HL-60/S4 (cell line): ENCODE data around the gene GCNT1.
"Not testable (repeated sequence)": the region's sequence is repeated elsewhere in the genome, so short reads cannot be mapped to it uniquely, and the experiment has no call there.

Experiments used
- in situ Hi-C: fragments of 300-500 bp; cut with MboI; formaldehyde crosslinking; loops from 2 replicates; pipeline ENCODE4 v1.14.3; 2022; ENCODE audit warnings: low sequenced_read_pairs

The GCNT1 gene

DNA sequence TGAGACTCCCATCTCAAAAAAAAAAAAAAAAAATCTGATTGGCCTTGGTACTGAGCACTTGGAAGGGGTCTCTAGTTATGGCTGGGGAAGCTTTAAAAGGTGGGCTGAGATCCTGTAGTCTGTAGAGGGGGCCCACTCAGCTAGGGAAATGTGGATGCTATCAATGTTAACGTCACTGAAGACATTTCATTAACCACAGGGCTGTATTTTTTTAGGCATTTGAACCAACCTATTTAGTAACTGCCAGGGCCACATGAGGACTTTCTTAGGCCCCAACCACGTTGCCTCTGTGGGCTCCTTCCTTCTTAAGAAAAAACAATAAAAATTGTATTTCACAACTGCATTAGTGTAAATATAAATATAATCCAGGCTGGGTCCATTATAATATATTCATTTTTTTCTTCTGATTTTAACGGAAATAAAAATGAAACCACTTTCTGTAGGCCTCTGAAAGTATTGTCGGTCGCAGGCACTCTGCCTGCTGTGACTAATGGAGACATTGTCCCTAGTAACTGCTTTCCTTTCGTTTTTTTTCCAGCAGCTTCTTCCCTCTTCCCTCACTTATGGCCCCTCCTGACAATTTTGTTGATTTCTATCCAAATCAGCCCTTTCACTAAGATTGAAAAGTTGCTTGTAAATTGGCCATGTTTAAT lies 71.6 kb downstream of the GCNT1 start:
- in situ Hi-C loops = no loop called here

DNA sequence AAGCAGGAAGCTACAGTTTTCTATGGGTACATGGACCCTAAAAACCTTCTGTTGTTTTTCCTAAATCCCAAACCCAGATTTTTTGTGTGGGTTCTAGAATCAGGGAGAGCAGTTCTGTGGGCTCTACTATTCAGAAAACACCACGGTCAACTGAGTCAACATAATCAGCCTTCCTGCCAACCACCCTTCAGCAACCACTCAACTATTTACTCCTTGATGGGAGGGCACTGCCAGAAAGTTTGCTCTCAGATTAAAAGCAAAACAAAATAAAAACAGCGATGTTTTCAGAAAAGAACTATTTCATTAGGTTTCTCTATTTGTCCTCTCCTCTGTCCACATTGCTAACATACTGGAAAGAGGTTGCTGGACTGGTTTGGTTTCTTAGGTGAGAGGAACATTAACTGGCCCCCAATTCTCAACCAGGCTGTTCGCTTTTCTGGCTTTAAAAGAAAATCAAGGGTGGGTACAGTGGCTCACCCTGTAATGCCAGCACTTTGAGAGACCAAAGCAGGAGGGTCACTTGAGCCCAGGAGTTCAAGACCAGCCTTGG lies 72.3 kb downstream of the GCNT1 start:
- in situ Hi-C loops = no loop called here

DNA sequence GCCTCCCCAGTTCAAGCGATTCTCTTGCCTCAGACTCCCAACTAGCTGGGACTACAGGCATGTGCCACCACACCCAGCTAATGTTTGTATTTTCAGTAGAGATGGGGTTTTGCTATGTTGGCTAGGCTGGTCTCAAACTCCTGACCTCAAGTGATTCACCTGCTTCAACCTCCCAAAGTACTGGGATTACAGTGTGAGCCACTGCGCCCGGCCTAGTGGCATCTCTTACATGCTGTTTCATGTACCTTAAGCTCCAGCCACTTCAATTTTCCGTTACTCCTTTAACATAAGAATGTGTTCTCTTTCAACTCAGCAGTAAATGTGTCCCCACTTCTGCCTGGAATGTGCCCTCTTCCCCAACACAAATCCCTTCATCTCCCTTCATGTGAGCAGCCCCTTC lies 73.9 kb downstream of the GCNT1 start:
- in situ Hi-C loops = not testable (repeated sequence)

DNA sequence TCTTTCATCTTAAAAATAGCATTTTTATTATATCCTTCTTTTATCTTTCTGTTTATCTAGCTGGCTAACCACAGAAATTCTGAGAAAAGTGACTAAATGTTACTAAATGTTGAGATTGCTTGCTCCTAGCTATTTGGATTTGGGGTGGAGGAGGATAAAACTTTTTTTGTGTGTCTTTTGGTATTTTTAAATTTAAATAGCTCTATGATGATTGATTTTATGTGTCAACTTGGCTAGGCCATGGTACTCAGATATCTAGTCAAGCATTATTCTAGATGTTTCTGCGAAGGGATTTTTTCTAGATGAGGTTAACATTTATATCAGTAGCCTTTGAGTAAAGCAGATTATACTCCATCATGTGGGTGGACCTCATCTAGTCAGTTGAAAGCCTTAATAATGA lies 75.0 kb downstream of the GCNT1 start:
- in situ Hi-C loops = no loop called here

DNA sequence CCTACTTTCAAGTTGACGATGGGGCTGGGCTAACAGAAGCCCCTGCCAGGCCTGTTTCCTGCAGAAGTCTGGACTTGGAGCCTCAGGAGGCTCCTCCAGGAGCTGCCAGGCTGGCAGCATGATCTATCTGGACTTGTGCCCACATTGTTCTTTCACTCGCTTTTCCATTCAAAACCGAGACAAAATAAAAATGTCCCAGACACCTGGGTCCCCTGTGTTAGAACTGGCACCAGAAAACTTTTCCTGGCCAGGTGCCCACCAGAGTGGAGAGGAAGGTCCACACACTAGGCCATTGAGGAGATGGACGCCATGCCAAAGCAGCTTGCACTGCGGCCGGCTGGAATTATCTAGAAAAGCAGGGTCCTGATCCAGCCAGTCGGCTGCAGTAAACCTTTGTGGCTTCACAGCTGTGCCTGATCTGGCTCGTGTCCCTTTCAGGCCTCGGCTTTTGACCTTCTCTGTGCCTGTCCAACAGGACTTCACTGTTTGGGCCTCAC lies 78.2 kb downstream of the GCNT1 start:
- in situ Hi-C loops = no loop called here

DNA sequence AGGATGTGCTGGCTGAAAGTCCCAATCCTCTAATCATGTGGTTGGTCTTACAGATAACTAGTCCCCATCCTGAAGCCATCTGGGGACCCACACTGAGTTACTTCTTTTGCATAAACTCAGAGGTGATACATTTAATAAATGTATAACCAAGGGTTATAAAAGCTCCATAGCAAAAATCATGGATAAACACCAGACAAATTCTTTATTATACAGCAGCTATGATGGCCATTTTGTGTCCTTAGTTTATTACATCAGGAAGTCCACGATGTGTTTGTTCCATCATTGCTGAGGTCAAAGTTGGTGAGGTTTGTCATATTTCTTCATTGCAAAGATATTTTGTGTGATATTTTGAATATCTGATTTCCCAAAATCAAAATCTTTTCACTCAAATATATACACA lies 80.2 kb downstream of the GCNT1 start:
- in situ Hi-C loops = no loop called here

DNA sequence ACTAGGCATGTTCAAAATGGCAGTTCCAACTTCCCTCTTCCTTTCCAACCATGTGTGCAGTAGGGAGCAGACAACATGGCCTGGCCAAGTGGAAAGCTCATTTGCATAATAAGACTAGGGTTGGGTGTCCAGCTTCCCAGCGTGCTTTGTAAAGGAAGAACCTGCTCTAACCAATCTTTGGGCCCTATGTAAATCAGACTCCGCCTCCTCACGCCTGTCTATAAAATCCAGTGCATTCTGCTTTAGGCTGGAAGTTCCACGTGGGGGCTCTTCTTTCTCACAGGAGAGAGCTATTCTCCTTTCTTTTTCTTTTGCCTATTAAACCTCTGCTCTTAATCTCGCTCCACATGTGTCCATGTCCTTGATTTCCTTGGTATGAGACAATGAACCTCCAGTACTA lies 83.4 kb downstream of the GCNT1 start:
- in situ Hi-C loops = no loop called here

DNA sequence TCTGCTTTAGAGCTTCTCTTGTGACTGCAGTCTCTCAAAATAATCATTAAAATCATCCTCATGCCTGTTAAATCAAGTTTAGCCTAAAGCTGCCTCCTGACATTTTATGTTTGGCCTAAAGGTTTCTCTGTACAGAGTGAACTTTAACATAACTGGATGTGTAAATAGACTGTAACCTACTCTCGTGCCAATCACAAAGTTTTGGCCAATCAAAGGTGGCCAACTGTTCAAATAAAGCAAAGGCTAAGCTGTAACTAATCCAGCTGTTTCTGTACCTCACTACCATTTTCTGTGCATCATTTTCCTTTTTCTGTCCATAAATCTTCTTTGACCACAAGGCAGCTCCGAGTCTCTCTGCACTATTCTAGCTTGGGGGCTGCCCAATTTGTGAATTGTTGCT lies 86.2 kb downstream of the GCNT1 start:
- in situ Hi-C loops = no loop called here

DNA sequence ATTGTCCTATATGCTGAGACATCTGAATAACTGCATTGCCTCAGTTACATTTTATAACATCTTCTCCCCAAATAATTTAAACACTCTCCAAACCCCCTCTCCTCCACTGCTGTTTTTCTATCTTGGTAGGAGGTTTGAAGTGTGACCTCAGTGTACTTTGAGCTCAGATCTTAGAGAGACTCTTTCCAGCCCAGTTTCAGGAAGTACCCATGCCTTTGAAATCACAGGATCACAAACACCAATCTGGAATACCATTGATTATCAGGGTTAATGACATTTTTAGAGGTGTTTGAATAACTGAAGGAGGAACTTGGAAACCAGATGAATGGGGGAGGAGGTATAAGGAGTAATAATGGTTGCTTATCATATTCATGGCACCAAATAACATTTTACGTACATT lies 93.2 kb downstream of the GCNT1 start:
- in situ Hi-C loops = no loop called here

DNA sequence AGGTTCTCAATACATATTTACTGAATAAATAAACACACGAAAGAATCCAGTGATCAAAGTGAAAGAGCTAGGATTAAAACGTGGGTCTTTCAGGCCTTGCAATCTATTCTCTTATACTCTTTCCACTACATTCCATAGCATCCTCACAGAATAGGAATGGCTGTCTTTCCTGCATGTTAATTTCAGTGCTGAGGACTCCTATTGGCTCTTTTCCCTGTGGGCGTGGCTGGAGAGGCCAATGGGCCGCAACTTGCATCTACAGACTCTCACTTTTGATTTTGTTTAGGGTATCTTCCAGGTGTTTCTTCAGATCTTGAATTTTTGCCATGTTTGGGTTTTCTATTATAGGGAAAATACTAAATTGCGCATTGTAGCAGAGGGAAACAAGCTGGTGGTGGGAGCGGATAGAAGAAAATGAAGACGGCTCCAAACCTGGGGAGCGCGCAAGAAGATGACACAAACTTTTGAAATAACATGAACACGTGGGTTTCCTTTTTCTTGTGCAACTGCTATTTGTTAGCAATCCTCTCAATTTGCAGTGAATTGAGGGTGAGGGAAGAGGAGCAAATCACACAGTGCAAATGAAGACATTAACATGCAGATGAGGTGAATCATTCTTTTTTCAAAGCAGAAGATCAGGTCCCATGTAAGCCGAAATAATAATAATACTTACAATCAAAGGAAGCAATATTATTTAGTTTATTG lies 93.9 kb downstream of the GCNT1 start:
- in situ Hi-C loops = no loop called here

DNA sequence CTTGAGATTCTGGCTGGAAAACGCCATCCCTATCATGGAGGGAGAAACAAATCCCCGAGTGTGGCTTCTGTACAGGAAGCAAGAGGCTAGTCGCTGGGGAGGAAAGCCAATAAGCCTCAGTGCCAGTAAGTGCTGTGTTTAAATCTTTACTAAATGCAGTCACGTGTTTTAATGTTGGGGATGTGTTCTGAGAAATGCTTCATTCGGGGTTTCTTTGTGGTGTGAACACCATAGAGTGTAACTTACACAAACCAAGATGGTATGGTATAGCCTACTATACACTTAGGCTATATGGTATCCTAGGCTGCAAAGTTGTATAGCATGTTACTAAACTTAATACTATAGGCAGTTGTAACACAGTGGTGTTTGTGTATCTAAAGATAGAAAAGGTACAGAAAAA lies 94.7 kb downstream of the GCNT1 start:
- in situ Hi-C loops = no loop called here
